GM23338 (cell line): ENCODE data around the gene PHACTR1. TPM values are rescaled to one million over a fixed set of nuclear protein-coding genes. Genes with fewer than 3 reads are reported as not detected.

Source experiments
- ATAC-seq: fragments of 200-7000 bp; cut with Tn5 transposase; 3 replicates; pipeline ENCODE4 v1.9.1; 2020
- DNase-seq: peaks from one replicate; pipeline ENCODE4 v3.0.0-alpha.2; 2015; ENCODE audit warnings: low spot score
- H2AFZ ChIP-seq: fragments of 200-600 bp; sonication (generic); 2 replicates; pipeline ENCODE4 v1.8.0; 2016; ENCODE audit warnings: antibody characterized with exemption, mild to moderate bottlenecking, moderate library complexity
- H3F3A ChIP-seq: fragments of 200-600 bp; sonication (generic); replicated peaks from 2 replicates; pipeline ENCODE4 v1.8.0; 2017; ENCODE audit warnings: antibody characterized with exemption, mixed run types, low read depth
- H3K27ac ChIP-seq: fragments of 200-600 bp; sonication (generic); 2 replicates; pipeline ENCODE4 v1.6.1; 2016; ENCODE audit warnings: low read depth
- H3K27me3 ChIP-seq: fragments of 200-600 bp; sonication (generic); 2 replicates; pipeline ENCODE4 v1.8.0; 2016; ENCODE audit warnings: mild to moderate bottlenecking, mixed run types, moderate library complexity; ENCODE audit not compliant: insufficient read depth
- H3K36me3 ChIP-seq: fragments of 200-600 bp; sonication (generic); 2 replicates; pipeline ENCODE4 v1.8.0; 2016; ENCODE audit warnings: mild to moderate bottlenecking; ENCODE audit not compliant: insufficient read depth
- H3K4me1 ChIP-seq: fragments of 200-600 bp; sonication (generic); 2 replicates; pipeline ENCODE4 v1.8.0; 2016; ENCODE audit warnings: mild to moderate bottlenecking, moderate library complexity; ENCODE audit not compliant: insufficient read depth
- H3K4me2 ChIP-seq: fragments of 200-600 bp; sonication (generic); 2 replicates; pipeline ENCODE4 v1.7.1; 2017; ENCODE audit warnings: mixed run types
- H3K4me3 ChIP-seq: fragments of 200-600 bp; sonication (generic); 2 replicates; pipeline ENCODE4 v1.6.1; 2016; ENCODE audit warnings: mixed run types
- H3K79me2 ChIP-seq: fragments of 200-600 bp; sonication (generic); replicated peaks from 2 replicates; pipeline ENCODE4 v1.8.0; 2017; ENCODE audit warnings: mild to moderate bottlenecking; ENCODE audit not compliant: insufficient read depth
- H3K9me2 ChIP-seq: fragments of 200-600 bp; sonication (generic); 2 replicates; pipeline ENCODE4 v1.8.0; 2017; ENCODE audit not compliant: insufficient read depth
- H4K20me1 ChIP-seq: fragments of 200-600 bp; sonication (generic); replicated peaks from 2 replicates; pipeline ENCODE4 v1.8.0; 2017; ENCODE audit warnings: mild to moderate bottlenecking; ENCODE audit not compliant: insufficient read depth
- H3K27ac Mint-ChIP-seq: 2 replicates; pipeline ENCODE4 v1.8.0; 2020; ENCODE audit warnings: inconsistent platforms, mild to moderate bottlenecking, moderate library complexity, mixed read lengths
- H3K27me3 Mint-ChIP-seq: 3 replicates; pipeline ENCODE4 v1.8.0; 2022; ENCODE audit warnings: low read depth, mild to moderate bottlenecking, moderate library complexity, mixed read lengths, inconsistent platforms; ENCODE audit not compliant: insufficient read depth, poor library complexity
- H3K36me3 Mint-ChIP-seq: 3 replicates; pipeline ENCODE4 v1.8.0; 2021; ENCODE audit warnings: low read depth, mild to moderate bottlenecking, inconsistent platforms, moderate library complexity, mixed read lengths
- H3K4me1 Mint-ChIP-seq: 3 replicates; pipeline ENCODE4 v1.8.0; 2020; ENCODE audit warnings: mild to moderate bottlenecking, inconsistent platforms, mixed read lengths
- H3K4me3 Mint-ChIP-seq: 3 replicates; pipeline ENCODE4 v1.8.0; 2021; ENCODE audit warnings: moderate library complexity, mild to moderate bottlenecking, inconsistent platforms, mixed read lengths
- H3K9me3 Mint-ChIP-seq: 3 replicates; pipeline ENCODE4 v1.8.0; 2020; ENCODE audit warnings: moderate library complexity, mild to moderate bottlenecking, inconsistent platforms, mixed read lengths
- CREB1 ChIP-seq: fragments of 250-450 bp; sonication (Bioruptor Pico); IDR thresholded peaks from 2 replicates; pipeline ENCODE4 v1.5.0; 2020; ENCODE audit warnings: low read depth, mild to moderate bottlenecking, moderate library complexity
- EZH2 ChIP-seq: fragments of 200-600 bp; sonication (generic); IDR thresholded peaks from one replicate; pipeline ENCODE4 v1.8.0; 2017; ENCODE audit warnings: antibody characterized with exemption, mild to moderate bottlenecking, low read depth; ENCODE audit not compliant: unreplicated experiment
- EZH2phosphoT487 ChIP-seq: fragments of 200-600 bp; sonication (generic); IDR thresholded peaks from one replicate; pipeline ENCODE4 v1.8.1; 2018; ENCODE audit warnings: antibody characterized with exemption; ENCODE audit not compliant: unreplicated experiment
- JUNB ChIP-seq: IDR thresholded peaks from one replicate; pipeline ENCODE4 v1.6.1; 2016; ENCODE audit warnings: antibody characterized with exemption; ENCODE audit not compliant: unreplicated experiment
- NANOG ChIP-seq: IDR thresholded peaks from 2 replicates; pipeline ENCODE4 v1.6.1; 2016; ENCODE audit warnings: antibody characterized with exemption, borderline replicate concordance
- polyA plus RNA-seq: library from polyadenylated mRNA; unstranded; fragments of >200 nt; fragmentation: Nextera tagmentation; extraction: Ambion mirVana; gene quantifications from 2 replicates; pipeline ENCODE4 v1.2.1, GENCODE V29; 2016
- total RNA-seq: library from RNA; depleted of rRNA; stranded (reverse); fragments of >200 nt; shearing (Covaris generic); gene quantifications from 2 replicates; pipeline ENCODE4 v1.2.3, GENCODE V29; 2014
- TF ChIP-seq, protein P1 (sequence below): IDR thresholded peaks from 2 replicates; pipeline ENCODE4 v1.6.1; 2016; ENCODE audit warnings: antibody characterized with exemption
- TF ChIP-seq, protein P2 (sequence below): fragments of 250-450 bp; sonication (Bioruptor Pico); IDR thresholded peaks from 2 replicates; pipeline ENCODE4 v1.5.0; 2020; ENCODE audit warnings: mild to moderate bottlenecking, moderate library complexity
- TF ChIP-seq, protein P3 (sequence below): IDR thresholded peaks from one replicate; pipeline ENCODE4 v1.6.1; 2018; ENCODE audit warnings: antibody characterized with exemption; ENCODE audit not compliant: unreplicated experiment

Gene PHACTR1
- total and polyA plus RNA-seq, 2 experiments from 2014 or later: 5.9 to 19.3 TPM

DNA sequence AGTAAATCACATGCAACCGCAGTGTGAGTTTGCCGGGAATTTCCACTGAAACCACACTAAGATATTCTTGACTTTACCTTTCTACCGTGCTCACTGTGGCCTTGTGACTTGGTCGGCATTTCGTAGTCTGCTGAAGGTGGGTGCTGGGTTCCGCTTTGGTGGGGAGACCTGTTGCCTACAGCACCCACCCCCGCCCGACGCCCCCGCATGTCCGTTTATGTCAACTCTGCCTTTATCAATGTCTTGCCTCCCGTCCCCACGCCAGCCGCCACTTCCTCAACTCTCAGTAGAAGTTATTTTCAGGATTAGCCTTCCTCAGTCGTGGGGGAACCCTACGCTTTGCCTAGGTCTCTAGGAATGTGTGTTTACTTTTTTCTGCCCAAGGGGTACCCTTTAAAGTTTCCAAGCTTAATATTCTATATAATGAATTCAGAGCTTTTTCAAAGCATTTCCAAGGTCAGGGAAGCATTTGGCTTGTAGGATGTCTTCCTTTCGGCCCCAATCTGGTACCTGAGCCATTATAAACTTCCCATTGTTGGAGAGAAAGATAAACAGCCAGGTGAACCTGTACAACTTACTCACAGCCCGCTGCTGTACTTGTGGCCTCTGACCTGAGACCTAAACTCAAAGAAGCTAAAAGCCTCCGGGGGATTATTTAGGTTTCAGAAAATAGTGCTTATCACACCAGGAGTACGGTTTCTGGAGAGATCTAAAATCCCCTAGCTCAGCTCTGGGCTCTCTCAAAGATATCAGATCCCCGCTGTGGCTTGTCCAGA is 557.6 kb downstream of the PHACTR1 start:
- peaks cover 2% of the 10 kb centered on the region for H3K27me3 Mint-ChIP-seq
- DNase-seq (no peak), ATAC-seq (no peak)
- no peak overlapping the region for H3K4me3 Mint-ChIP-seq
- Histone ChIP-seq H3K4me1 (peaks cover 7% of the 10 kb centered on the region; the same call in 1 of the 2 replicates), H3K36me3 (no peaks in the 10 kb centered on the region), H3K27ac (peak overlapping the region; percentile 74; the same call in 1 of the 2 replicates), H3K27me3 (no peaks in the 10 kb centered on the region), H3K4me3 (no peak overlapping the region), H3K4me2 (no peak overlapping the region), H3K79me2 (no peaks in the 10 kb centered on the region), H3F3A (no peaks in the 10 kb centered on the region), H4K20me1 (no peaks in the 10 kb centered on the region), H3K9me2 (no peaks in the 10 kb centered on the region), H2AFZ (no peak overlapping the region)
- peak overlapping the region; percentile 56; the same call in 1 of the 2 replicates for H3K27ac Mint-ChIP-seq
- TF ChIP-seq NANOG: no peak
- no peaks in the 10 kb centered on the region; the same call in 2 of the 3 replicates for H3K36me3 Mint-ChIP-seq
- H3K9me3 Mint-ChIP-seq: no peaks in the 10 kb centered on the region
- peaks cover 16% of the 10 kb centered on the region for H3K4me1 Mint-ChIP-seq

DNA sequence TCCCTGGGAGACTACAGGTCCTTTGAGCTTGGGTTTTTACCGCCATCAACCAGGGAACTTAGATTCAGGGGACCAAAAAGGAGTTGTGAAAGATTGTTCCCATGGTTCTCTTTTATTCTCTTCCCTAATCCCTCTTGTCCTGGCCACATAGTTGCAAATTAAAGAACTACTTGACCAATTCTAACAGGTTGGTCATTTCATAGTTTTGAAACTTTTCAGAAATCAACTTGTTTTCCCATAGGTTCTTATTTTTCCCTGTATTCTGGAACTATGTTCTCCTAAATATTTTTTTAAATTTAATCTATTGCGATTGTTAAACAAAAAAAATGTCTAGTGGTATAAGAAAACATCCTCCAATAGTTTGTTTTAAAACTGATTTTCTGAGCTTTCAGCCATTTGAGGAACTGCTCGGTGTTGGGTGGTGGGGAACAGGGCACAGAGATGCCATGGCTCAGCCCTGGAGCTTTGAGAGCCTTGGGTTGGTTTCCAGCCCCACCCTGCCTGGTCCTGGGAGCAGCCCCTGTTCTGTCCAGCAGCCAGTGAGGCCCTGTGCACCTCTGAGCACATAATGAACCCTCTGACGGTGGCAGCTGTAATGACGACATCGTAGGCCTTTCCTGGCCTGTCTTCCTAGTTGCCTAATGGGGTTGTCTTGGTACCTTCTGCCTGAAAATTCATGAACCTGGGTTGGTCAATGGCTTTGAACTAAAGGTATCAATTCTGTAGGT is 558.3 kb downstream of the PHACTR1 start:
- H3K27me3 ChIP-seq: no peaks in the 10 kb centered on the region
- H3K36me3 Mint-ChIP-seq: no peaks in the 10 kb centered on the region; the same call in 1 of the 3 replicates
- H3F3A ChIP-seq: no peaks in the 10 kb centered on the region
- H3K4me3 Mint-ChIP-seq: no peak overlapping the region
- DNase-seq (no peak), ATAC-seq (no peak)
- peaks cover 2% of the 10 kb centered on the region for H3K27me3 Mint-ChIP-seq
- no peaks in the 10 kb centered on the region for H3K9me3 Mint-ChIP-seq
- H3K9me2 ChIP-seq: no peaks in the 10 kb centered on the region
- no peak overlapping the region for H3K4me3 ChIP-seq
- peak overlapping the region; percentile 74; the same call in 1 of the 2 replicates for H3K27ac ChIP-seq
- H3K4me1 Mint-ChIP-seq: peaks cover 11% of the 10 kb centered on the region
- no peaks in the 10 kb centered on the region for H3K36me3 ChIP-seq
- peaks cover 7% of the 10 kb centered on the region; the same call in 1 of the 2 replicates for H3K4me1 ChIP-seq
- H3K27ac Mint-ChIP-seq: peak overlapping the region; percentile 56; the same call in 1 of the 2 replicates
- no peaks in the 10 kb centered on the region for H3K79me2 ChIP-seq
- H3K4me2 ChIP-seq: no peak overlapping the region
- no peaks in the 10 kb centered on the region for H4K20me1 ChIP-seq
- H2AFZ ChIP-seq: no peak overlapping the region
- TF ChIP-seq, protein P1, sequence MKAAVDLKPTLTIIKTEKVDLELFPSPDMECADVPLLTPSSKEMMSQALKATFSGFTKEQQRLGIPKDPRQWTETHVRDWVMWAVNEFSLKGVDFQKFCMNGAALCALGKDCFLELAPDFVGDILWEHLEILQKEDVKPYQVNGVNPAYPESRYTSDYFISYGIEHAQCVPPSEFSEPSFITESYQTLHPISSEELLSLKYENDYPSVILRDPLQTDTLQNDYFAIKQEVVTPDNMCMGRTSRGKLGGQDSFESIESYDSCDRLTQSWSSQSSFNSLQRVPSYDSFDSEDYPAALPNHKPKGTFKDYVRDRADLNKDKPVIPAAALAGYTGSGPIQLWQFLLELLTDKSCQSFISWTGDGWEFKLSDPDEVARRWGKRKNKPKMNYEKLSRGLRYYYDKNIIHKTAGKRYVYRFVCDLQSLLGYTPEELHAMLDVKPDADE: no peak
- TF ChIP-seq CREB1 (no peak), JUNB (no peak), NANOG (no peak), EZH2phosphoT487 (no peak), EZH2 (no peak)
- TF ChIP-seq, protein P2, sequence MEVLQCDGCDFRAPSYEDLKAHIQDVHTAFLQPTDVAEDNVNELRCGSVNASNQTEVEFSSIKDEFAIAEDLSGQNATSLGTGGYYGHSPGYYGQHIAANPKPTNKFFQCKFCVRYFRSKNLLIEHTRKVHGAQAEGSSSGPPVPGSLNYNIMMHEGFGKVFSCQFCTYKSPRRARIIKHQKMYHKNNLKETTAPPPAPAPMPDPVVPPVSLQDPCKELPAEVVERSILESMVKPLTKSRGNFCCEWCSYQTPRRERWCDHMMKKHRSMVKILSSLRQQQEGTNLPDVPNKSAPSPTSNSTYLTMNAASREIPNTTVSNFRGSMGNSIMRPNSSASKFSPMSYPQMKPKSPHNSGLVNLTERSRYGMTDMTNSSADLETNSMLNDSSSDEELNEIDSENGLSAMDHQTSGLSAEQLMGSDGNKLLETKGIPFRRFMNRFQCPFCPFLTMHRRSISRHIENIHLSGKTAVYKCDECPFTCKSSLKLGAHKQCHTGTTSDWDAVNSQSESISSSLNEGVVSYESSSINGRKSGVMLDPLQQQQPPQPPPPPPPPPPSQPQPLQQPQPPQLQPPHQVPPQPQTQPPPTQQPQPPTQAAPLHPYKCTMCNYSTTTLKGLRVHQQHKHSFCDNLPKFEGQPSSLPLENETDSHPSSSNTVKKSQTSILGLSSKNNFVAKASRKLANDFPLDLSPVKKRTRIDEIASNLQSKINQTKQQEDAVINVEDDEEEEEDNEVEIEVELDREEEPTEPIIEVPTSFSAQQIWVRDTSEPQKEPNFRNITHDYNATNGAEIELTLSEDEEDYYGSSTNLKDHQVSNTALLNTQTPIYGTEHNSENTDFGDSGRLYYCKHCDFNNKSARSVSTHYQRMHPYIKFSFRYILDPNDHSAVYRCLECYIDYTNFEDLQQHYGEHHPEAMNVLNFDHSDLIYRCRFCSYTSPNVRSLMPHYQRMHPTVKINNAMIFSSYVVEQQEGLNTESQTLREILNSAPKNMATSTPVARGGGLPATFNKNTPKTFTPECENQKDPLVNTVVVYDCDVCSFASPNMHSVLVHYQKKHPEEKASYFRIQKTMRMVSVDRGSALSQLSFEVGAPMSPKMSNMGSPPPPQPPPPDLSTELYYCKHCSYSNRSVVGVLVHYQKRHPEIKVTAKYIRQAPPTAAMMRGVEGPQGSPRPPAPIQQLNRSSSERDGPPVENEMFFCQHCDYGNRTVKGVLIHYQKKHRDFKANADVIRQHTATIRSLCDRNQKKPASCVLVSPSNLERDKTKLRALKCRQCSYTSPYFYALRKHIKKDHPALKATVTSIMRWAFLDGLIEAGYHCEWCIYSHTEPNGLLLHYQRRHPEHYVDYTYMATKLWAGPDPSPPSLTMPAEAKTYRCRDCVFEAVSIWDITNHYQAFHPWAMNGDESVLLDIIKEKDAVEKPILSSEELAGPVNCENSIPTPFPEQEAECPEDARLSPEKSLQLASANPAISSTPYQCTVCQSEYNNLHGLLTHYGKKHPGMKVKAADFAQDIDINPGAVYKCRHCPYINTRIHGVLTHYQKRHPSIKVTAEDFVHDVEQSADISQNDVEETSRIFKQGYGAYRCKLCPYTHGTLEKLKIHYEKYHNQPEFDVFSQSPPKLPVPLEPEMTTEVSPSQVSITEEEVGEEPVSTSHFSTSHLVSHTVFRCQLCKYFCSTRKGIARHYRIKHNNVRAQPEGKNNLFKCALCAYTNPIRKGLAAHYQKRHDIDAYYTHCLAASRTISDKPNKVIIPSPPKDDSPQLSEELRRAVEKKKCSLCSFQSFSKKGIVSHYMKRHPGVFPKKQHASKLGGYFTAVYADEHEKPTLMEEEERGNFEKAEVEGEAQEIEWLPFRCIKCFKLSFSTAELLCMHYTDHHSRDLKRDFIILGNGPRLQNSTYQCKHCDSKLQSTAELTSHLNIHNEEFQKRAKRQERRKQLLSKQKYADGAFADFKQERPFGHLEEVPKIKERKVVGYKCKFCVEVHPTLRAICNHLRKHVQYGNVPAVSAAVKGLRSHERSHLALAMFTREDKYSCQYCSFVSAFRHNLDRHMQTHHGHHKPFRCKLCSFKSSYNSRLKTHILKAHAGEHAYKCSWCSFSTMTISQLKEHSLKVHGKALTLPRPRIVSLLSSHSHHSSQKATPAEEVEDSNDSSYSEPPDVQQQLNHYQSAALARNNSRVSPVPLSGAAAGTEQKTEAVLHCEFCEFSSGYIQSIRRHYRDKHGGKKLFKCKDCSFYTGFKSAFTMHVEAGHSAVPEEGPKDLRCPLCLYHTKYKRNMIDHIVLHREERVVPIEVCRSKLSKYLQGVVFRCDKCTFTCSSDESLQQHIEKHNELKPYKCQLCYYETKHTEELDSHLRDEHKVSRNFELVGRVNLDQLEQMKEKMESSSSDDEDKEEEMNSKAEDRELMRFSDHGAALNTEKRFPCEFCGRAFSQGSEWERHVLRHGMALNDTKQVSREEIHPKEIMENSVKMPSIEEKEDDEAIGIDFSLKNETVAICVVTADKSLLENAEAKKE: no peak
- TF ChIP-seq, protein P3, sequence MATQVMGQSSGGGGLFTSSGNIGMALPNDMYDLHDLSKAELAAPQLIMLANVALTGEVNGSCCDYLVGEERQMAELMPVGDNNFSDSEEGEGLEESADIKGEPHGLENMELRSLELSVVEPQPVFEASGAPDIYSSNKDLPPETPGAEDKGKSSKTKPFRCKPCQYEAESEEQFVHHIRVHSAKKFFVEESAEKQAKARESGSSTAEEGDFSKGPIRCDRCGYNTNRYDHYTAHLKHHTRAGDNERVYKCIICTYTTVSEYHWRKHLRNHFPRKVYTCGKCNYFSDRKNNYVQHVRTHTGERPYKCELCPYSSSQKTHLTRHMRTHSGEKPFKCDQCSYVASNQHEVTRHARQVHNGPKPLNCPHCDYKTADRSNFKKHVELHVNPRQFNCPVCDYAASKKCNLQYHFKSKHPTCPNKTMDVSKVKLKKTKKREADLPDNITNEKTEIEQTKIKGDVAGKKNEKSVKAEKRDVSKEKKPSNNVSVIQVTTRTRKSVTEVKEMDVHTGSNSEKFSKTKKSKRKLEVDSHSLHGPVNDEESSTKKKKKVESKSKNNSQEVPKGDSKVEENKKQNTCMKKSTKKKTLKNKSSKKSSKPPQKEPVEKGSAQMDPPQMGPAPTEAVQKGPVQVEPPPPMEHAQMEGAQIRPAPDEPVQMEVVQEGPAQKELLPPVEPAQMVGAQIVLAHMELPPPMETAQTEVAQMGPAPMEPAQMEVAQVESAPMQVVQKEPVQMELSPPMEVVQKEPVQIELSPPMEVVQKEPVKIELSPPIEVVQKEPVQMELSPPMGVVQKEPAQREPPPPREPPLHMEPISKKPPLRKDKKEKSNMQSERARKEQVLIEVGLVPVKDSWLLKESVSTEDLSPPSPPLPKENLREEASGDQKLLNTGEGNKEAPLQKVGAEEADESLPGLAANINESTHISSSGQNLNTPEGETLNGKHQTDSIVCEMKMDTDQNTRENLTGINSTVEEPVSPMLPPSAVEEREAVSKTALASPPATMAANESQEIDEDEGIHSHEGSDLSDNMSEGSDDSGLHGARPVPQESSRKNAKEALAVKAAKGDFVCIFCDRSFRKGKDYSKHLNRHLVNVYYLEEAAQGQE: no peak
